Stimulated activated CD8-positive, alpha-beta memory T cell treated with anti-CD3 and anti-CD28 coated beads, Interleukin-4, amount 100 ng/mL, for 24 hours (primary cell): ENCODE measurements around the gene GUCA2B.

Experiments used
- DNase-seq: peaks from one replicate; pipeline ENCODE4 v3.0.0-alpha.2; 2020; ENCODE audit warnings: low read depth

Gene GUCA2B

GRCh38 chr1:42142894-42143675, 10.1 kb upstream of the GUCA2B start:
- DNase-seq = no peak

- no peak for DNase-seq
These were observed 9.1 kb upstream of the GUCA2B start for GRCh38 chr1:42143896-42144710.

- DNase-seq = no peak
These were observed 8.4 kb upstream of the GUCA2B start for GRCh38 chr1:42144711-42145388.

GRCh38 chr1:42145389-42145716, 7.9 kb upstream of the GUCA2B start:
- no peak for DNase-seq

GRCh38 chr1:42145764-42146625, 7.2 kb upstream of the GUCA2B start:
- DNase-seq = no peak

- DNase-seq = peak; percentile 52
These were observed 6.4 kb upstream of the GUCA2B start for GRCh38 chr1:42146626-42147320.

GRCh38 chr1:42148166-42148565, 5.0 kb upstream of the GUCA2B start:
- DNase-seq = no peak

GRCh38 chr1:42150651-42151050, 2.6 kb upstream of the GUCA2B start:
- no peak for DNase-seq

GRCh38 chr1:42152119-42152518, 1.1 kb upstream of the GUCA2B start:
- no peak for DNase-seq

GRCh38 chr1:42153624-42154023, 414 bp downstream of the GUCA2B start:
- DNase-seq = no peak

GRCh38 chr1:42154685-42155084, 1.5 kb downstream of the GUCA2B start:
- no peak for DNase-seq

- DNase-seq = no peak
These were observed 2.2 kb downstream of the GUCA2B start for GRCh38 chr1:42155362-42155761.

- DNase-seq = no peak
These were observed 4.5 kb downstream of the GUCA2B start for GRCh38 chr1:42157667-42158066.

GRCh38 chr1:42158189-42158588, 5.0 kb downstream of the GUCA2B start:
- DNase-seq = no peak

- no peak for DNase-seq
These were observed 9.0 kb downstream of the GUCA2B start for GRCh38 chr1:42162181-42162580.

- no peak for DNase-seq
These were observed 9.9 kb downstream of the GUCA2B start for GRCh38 chr1:42163114-42163513.

- no peak for DNase-seq
These were observed 10.6 kb downstream of the GUCA2B start for GRCh38 chr1:42163536-42164503.

- DNase-seq = no peak
These were observed 11.6 kb downstream of the GUCA2B start, which contains the start of gene GUCA2A for GRCh38 chr1:42164551-42165420. Gene GUCA2A, minus strand, starts transcription at chr1:42164745. Its CDS starts 33 bp downstream, at chr1:42164712.
